ENCODE measurements around the gene KCNC4.

The KCNC4 gene

DNA sequence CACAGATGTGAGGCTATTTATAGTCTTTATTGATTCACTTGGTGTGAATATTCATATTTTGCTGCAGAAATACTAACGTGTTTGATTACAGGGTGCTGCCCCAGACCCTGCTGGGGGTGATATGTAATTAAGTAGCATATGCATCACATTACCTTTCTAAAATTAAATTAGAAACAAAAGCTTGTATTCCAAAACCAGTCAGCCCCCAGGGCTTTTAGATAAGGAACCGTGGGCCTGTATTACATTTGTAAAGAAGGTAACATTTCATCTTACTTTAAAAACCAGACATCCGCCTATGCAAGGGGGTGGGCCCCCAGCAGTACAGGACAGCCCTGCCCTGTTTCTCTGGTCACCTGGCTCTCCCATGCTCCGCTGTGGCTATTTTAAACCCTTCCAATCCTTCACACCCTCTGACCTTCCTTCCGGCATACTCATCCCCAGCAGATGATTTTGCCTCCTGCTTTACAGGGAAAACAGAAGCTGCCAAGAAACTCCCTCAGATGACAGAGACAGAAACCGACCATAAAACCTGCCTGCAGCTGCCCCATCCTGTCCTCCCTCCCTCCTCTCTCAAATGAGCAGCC lies 22.0 kb upstream of the KCNC4 start:
- DNase-seq (ENCODE audit: low spot score): peak; percentile 22

DNA sequence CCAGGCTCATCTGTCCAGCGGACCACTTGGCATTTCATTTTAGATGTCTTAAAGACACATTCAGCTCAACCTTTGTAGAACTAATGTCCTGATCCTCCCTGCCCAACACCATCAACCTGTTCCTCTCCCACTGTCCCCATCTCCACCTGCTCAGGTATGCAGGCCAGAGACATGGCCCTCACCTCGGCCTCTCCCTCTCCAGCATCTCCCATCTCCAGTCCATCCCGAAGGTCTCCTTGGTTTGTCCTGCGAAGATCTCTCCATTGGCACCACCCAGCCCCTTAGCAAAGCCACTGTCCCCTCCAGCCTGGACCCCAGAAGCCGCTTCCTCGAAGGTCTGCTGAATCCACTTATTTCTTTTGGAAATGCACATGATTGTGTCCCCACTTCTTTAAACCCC lies 20.9 kb upstream of the KCNC4 start:
- no peak for DNase-seq (ENCODE audit: low spot score)

DNA sequence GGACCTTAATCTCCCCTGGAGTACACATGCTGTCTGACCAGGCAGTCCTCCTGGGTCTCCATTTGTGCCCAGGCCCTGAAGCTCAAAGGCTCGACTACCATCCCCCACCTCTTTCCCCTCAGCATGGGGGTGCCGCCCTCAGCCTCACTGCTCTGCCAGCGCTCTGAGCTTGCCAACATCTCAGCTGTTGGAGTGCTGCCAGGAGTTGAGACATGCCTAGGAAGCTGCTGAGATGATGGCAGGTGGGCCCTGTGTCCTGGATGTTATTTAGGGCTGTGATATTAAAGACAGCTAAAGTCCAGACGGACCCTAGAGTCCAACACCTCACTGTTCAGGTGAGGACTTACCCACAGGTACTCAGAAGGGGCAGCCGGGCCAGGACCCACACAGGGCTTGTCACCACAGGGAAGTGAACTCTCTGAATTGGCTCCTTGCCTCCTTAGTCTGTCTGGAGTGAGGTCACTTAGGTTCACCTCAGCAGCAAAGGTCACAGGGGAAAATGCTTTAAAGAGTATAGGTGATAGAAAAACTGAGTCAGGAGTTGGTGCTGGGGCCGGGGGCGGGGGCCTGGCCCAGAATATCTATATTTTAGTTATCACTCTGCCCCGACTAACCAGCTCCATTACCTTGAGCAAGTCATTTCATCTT lies 19.7 kb upstream of the KCNC4 start:
- no peak for DNase-seq (ENCODE audit: low spot score)

DNA sequence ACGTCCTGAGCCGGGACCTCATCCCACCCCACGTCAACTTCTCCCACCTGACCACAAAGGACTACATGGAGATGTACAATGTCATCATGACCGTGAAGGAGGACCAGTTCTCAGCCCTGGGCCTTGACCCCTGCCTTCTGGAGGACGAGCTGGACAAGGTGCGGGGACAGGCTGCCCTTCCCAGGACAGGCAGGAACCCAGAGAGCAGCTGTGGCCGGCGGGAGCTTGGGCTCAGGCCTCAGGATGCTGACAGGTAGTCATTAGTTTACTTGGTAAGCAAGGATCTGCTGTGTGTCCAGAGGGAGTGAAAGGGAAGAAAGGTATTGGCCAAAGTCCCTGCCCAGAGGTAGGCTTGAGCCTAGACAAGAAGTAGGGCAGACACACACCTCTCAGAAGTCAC lies 17.6 kb upstream of the KCNC4 start:
- DNase-seq (ENCODE audit: low spot score): no peak

DNA sequence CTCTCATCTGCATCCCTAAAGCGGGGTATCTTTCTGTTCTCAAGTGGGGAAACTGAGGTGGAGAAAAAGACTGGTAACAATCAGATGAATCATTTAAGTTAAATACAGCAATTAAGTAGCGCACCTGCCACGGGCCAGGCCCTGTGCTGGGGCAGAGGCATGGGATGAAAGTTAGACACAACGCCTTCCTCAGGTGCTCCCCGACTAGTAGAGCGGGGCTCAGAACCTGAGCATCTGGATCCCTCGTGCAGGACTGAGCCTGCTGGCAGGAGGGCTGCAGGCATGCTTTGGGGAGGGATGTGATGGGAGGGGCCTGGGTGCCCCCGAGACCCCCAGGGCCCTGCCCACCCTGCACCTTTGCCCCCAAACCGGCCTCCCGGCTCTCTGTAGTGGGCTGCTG lies 14.9 kb upstream of the KCNC4 start:
- DNase-seq (ENCODE audit: low spot score): no peak

DNA sequence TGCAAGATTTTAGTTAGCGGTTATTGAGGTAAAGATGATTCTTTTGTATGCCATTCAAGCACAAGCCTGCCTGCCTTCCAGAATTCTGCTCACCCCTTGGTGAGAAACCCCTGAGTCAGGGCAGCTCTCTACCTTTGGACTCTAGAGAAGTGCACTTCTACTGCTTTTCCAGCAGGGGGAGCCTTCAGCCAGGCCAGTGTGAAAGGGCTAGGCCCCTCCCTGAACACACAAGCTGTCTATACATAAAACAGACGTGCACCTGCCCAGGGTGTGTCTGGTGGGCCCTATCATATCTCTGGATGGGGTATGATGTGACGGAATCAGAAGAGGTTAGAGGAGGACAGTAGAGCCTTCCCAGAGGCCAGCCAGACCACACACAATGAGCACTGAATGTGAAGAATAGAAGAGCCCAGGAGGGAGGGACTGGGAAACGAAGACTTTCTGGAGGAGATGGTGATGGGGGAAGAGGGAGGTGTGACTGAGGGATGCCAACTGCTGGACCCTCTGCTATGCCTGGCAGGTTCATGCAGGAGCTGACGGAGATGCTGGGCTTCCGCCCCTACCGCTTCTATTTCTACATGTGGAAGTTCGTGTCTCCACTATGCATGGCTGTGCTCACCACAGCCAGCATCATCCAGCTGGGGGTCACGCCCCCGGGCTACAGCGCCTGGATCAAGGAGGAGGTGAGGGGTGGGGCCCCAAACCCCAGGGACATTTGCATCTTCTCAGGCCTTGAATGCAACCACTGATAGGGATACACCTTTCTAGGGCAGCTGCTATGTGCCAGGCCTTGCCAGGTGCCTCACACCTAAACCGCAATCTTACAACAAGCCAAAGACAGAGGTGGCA lies 13.0 kb upstream of the KCNC4 start:
- DNase-seq (ENCODE audit: low spot score): peak; percentile 85

DNA sequence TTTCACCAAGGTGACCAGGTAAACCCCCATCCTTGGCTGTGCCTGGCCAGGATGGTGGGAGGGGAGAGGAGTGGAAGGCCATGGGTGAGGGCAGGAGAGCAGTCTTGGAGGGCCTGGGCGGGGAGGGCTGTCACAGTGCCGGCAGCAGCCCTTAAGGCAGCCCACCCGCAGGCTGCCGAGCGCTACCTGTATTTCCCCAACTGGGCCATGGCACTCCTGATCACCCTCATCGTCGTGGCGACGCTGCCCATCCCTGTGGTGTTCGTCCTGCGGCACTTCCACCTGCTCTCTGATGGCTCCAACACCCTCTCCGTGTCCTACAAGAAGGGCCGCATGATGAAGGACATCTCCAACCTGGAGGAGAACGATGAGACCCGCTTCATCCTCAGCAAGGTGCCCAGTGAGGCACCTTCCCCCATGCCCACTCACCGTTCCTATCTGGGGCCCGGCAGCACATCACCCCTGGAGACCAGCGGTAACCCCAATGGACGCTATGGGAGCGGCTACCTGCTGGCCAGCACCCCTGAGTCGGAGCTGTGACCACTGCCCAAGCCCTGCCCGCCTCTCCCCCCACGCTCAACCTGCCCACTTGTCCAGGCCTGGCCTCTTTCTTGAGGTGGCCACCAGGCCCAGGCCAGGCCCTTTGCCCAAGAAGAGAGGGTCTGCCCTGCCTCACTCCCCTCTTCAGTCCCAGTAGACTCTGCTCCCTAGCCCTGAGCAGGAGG lies 12.0 kb upstream of the KCNC4 start:
- DNase-seq (ENCODE audit: low spot score): no peak

DNA sequence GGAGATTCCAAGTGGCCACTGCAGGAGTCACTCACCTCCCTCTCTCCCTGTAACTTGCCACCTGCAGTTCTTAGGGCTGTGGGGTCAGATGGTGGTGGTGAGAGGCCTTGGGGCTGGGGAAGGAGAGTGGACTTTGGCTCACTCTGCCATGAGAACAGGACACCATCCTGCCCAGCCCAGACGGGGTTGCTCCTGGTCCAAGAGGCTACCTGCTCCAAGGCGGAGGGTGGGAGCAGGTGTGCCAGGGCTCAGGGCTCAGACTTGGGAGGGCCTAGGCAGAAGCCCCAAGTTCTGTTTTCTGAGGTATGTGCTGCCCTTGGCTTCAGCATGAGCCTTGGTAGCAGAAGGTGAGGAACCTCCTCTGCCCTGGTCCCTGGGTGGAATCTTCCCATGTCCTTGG lies 11.4 kb upstream of the KCNC4 start:
- no peak for DNase-seq (ENCODE audit: low spot score)

DNA sequence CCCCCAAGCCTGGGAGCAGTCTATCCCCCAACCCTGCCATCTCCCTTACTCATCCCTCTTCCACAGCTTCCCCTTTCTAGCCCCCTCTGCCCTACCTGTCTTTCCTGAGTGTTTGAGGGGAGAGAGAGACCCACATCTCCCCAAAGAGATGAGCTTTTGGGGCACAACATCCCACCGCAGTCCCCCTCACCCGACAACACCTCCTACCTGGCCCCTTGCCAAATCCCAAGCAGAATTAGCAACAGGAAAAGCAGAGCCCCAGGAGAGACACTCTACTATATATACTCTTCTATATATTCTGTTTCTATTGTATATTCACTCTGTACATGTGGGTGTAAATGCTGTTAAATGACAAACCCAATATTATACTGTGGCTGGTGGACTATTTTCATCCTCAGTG lies 9.9 kb upstream of the KCNC4 start:
- DNase-seq (ENCODE audit: low spot score): no peak

DNA sequence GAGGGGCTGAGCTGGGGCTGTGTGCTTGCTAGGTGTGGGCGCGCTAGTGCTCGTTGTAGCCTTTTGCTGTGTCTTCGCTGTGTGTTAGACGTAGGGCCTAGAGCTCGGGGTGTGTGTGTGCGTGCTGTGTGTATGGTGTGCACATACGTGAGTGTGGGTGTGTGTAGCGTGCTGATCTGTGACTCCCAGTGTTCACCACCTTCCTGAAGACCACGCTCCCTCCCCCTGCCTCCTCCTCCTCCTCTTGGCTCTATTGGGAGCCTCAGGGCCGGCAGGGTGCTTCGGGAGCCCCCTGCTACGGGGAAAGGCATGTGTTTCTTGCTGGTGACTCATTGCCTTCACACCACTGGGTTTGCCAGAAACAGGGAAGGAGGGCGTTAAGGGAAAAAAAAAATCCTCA lies 9.4 kb upstream of the KCNC4 start:
- peak; percentile 35 for DNase-seq (ENCODE audit: low spot score)

DNA sequence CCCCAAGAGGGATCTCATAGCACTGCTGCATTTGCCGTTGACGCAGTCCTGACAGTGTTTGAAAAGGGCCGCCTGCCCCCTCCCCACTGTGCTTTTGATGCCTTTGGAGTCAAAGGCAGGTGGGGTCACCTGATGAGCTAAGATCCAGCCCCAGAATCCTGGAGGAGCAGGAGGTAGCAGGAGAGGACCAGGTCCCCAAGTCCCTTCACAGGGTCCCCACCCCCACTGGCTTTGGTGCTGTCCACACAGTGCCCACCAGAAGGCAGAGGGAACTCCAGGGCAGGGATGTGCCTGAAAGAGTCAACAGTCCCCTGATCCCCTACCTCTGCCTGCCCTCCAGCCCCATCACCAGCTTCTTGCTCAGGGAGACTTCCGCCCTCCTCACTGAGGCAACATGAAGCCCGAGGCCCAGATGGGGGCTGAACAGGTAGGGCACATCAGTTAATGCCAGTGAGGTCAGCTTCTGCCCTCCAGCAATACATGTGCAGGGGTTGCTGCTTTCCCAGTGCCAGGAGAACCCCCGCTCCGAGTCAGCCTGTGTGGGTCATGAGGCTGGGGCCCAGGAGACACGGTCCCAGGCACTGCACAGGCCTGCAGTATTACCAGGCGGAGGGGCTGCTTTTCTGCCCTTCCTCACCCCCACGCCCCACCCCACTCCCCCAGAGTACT lies 8.8 kb upstream of the KCNC4 start:
- DNase-seq (ENCODE audit: low spot score): no peak

DNA sequence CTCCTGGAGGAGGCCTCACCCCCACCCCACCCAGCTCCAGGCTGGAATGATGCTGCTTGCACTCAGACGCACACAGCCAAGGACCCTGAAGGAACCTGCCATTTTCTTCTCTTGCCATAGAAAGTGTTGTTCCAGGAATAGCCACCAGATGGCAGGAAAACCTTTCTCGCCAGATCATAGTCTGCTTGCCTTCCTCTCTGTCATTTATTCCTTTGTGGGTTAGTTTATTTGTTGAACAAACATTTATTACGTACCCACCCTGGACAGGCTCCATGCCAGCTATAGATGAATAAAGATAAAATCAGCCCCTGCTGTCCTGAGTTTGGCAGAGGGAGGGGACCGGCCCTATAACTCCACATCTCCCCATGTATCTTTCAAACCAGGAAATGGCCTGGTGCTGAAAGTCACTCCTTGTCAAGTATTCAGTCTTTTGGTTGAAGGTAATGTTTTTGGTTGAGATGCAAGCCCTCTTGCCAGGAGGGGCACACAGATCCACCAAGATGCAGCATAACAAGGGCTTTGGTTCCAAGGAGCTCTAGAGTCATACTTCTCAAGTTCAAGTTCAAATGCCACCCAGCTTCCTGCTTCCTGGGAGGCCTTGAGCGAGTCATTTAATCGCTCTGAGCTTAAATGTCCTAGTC lies 7.0 kb upstream of the KCNC4 start:
- peak; percentile 73 for DNase-seq (ENCODE audit: low spot score)

DNA sequence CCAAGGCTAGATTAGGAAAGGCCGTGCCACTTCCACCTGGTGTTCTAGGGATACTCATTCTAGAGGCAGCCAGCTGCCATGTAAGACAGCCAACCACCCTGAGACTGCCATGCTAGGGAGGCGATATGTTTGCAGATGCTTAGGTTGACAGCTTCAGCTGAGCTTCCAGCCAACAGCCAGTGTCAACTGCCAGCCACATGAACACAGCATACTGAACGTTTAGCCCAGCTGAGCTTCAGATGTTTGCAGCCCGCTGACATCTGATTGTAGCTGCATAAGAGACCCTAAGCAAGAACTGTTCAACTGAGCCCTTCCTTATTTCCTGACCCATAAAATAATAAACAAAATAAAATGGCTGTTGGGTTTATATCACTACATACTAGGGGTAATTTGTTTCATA lies 5.0 kb upstream of the KCNC4 start:
- DNase-seq (ENCODE audit: low spot score): no peak

DNA sequence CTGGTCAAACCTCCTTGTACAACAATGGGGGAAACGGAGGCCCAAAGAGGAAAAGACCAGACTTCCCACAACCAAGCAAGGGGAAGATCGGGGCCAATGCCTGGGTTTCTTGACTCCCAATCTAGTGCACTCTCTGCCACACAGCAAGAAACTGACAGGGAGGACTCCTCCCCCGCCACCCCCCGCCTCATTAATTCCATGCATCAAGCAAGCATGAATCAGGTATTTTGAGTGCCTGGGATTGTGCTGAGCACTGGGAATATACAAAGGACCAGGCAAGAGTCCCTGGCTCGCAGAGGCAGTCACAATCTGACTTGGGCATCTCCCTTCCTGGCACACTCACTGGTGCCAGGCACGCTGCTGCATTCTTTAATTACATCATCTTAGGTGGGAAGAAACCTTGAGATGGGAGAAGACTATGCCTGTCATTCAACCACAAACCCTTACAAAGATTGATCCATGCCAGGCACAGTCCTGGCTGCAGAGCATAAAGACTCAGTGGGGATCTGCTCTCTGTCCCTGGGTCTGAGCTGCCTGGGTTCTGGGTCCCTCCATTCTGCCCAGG lies 4.4 kb upstream of the KCNC4 start:
- no peak for DNase-seq (ENCODE audit: low spot score)

DNA sequence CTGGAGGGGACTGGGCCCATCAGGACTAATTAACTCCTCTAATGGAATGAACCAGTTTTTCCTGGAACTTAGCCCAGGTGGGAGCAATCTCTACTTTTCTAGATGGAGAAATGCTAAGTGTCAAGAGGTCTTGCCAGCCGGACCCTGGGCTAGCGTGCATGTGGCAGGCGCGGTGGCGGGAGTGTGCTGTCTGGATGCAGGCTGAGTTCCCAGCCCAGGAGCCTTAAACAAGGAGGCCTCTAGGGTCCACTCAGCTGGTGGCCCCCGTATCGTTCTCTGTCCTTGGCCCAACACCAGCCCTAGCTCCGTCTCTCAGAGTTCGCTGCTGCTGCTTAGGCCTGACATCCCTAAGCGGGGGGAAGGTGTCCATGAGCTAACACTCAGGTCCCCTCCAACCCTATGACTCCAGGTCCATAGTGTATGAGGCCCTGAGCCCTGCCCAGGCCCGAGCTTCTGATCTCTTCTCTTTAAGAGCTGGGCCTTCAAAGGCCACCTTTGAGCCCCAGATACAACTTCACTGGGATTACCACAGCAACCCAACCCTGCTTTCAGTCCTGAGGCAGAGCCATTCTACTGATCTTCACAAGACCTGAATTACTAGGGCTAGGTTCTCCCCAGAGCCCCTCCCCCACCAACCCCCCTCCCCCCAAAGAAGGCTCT lies 3.7 kb upstream of the KCNC4 start:
- no peak for DNase-seq (ENCODE audit: low spot score)

DNA sequence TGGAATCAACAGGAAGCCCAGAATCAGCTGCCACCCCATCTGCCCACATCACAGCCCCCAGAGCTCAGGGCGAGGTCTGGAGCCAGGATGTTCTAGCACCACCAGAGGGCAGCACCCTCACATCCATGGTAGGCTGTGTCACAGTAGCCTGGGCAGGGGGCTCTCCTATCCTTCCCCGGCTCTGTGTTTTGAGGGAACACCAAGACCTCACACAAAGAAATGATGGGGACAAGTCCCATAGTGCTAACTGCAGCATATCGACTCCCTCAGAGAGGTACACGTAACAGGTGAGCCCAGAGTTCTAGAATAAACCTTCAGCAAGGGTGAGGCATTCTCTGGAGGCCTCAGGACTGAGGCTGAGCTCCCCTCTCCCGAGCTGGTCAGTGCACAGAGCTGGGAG lies 2.3 kb upstream of the KCNC4 start:
- peak; percentile 81 for DNase-seq (ENCODE audit: low spot score)

DNA sequence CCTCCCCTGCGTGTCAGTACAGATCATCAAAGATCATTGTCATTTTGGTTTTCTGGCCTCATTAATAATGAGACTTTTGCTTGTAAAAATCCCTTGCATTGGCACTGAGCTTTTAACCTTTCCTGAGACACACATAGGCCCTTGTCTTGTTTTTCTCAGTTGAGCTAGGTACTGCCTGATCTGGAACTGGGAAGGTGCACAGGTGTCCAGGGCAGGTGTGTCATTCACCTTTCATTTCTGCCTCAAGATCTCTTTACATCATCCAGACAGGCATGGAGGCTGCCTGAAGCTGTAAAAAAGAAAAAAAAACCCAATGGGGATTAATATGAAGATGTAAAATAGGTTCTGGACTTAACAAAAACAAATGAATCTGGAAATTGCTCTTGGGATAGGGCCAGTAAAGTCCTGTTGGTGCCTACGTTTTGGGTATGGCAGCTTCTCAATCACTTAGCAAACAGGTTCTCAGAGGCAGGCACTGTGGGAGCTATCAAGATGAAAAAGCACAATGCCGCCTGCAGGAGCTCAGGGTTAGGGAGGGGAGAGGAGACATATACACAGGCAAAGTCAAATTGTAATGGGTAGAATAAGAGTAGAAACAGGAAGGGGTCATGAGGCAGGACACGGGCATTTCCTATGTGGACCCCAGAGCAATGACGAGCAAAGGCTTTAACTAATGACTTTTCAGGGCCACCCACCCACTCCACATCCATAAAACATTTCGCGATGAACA lies 1.0 kb upstream of the KCNC4 start:
- no peak for DNase-seq (ENCODE audit: low spot score)

DNA sequence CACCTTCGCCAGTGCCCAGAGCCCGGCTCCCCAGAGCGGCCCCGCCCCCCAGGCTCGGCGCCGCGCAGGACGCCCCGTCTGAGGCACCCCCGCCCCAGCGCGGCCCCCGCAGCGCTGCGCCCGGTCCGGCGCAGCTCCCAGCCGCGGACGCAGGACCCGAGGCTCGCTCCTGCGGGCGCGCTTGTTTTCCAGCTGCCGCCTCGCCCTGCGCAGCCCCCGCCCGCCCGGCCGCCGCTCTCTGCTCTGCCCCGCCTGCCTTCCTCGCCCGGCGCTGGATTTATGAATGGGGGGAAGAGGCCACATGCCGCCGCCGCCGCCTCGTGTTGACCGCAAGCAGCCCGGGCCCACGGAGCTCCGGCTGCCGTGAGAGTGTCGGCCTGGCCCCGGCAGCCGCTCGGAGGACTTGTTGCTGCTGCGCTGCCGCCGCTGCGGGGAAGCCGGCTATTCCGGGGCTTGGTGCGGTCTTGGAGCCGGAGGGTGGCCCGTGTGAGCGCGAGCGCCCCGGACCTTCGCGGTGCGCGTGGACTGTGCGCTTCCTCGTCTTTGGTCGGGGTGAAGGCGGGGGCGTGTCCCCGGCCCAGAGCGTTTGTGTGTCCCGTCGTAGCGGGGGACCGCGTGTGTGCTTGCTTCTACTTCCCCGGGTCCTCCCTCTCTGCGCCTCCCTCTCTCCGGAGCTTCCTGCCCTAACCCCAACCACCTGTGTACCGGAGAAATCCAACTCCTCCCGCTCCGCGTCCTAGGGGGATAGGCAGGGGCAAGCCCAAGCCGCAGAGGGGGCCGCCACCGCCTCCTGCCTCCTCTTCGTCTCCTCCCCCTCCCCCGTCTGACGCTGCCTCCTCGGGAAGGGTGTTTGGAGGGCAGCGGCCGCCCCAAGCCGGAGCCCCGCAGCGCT lies 736 bp downstream of the KCNC4 start:
- DNase-seq (ENCODE audit: low spot score): peak; percentile 72

Data from AG08396 (cell line).